OCI-LY3 (cell line): ENCODE data around the gene SPOCD1.
A peak's percentile ranks its signal among the peaks of the same experiment; 100 is the strongest.

Source experiments
- H2AFZ ChIP-seq: fragments of 200-600, 300-600 bp; shearing (Covaris generic); 2 replicates; pipeline ENCODE4 v1.6.0; 2014; ENCODE audit warnings: antibody characterized with exemption, low read depth, low read length
- H3K27ac ChIP-seq: fragments of 200-600, 300-600 bp; sonication (generic); 2 replicates; pipeline ENCODE4 v1.5.1; 2014; ENCODE audit warnings: mild to moderate bottlenecking, low read length, moderate library complexity, mixed read lengths
- H3K27me3 ChIP-seq: fragments of 200-600, 300-600 bp; sonication (generic); 2 replicates; pipeline ENCODE4 v1.6.1; 2014; ENCODE audit warnings: low read depth, low read length, mixed read lengths
- H3K36me3 ChIP-seq: fragments of 200-600, 300-600 bp; sonication (generic); replicated peaks from 2 replicates; pipeline ENCODE3; 2014; ENCODE audit warnings: low read depth, low read length, mixed read lengths
- H3K4me1 ChIP-seq: fragments of 300-600, 200-600 bp; sonication (generic); 2 replicates; pipeline ENCODE4 v1.6.1; 2014; ENCODE audit warnings: low read length, mixed read lengths
- H3K4me2 ChIP-seq: fragments of 200-600, 300-600 bp; sonication (generic); 2 replicates; pipeline ENCODE4 v1.6.1; 2014; ENCODE audit warnings: low read length, mixed read lengths
- H3K4me3 ChIP-seq: fragments of 300-600, 200-600 bp; sonication (generic); 2 replicates; pipeline ENCODE4 v1.5.1; 2014; ENCODE audit warnings: antibody characterized with exemption, mild to moderate bottlenecking, low read length, moderate library complexity
- H3K79me2 ChIP-seq: fragments of 300-600, 200-600 bp; shearing (Covaris generic); 2 replicates; pipeline ENCODE4 v1.6.1; 2014; ENCODE audit warnings: mild to moderate bottlenecking, low read length, mixed read lengths
- H3K9ac ChIP-seq: fragments of 300-600, 200-600 bp; shearing (Covaris generic); 2 replicates; pipeline ENCODE4 v1.6.0; 2014; ENCODE audit warnings: mild to moderate bottlenecking, low read length, moderate library complexity
- H3K9me3 ChIP-seq: fragments of 200-600, 300-600 bp; shearing (Covaris generic); 2 replicates; pipeline ENCODE4 v1.6.1; 2014; ENCODE audit warnings: low read length, mixed read lengths; ENCODE audit not compliant: insufficient read depth
- H4K20me1 ChIP-seq: fragments of 200-600, 300-600 bp; sonication (generic); 2 replicates; pipeline ENCODE4 v1.6.1; 2016; ENCODE audit warnings: low read length, mixed read lengths; ENCODE audit not compliant: insufficient read depth
- EZH2phosphoT487 ChIP-seq: fragments of 200-600 bp; shearing (Covaris generic); IDR thresholded peaks from 2 replicates; pipeline ENCODE4 v1.6.1; 2018; ENCODE audit warnings: antibody characterized with exemption, mixed run types, low read depth
- TF ChIP-seq, protein P1 (sequence below): fragments of 200-600, 300-600 bp; sonication (generic); IDR thresholded peaks from 2 replicates; pipeline ENCODE4 v1.5.1; 2014; ENCODE audit warnings: antibody characterized with exemption, low read length, low read depth

SPOCD1 gene

DNA sequence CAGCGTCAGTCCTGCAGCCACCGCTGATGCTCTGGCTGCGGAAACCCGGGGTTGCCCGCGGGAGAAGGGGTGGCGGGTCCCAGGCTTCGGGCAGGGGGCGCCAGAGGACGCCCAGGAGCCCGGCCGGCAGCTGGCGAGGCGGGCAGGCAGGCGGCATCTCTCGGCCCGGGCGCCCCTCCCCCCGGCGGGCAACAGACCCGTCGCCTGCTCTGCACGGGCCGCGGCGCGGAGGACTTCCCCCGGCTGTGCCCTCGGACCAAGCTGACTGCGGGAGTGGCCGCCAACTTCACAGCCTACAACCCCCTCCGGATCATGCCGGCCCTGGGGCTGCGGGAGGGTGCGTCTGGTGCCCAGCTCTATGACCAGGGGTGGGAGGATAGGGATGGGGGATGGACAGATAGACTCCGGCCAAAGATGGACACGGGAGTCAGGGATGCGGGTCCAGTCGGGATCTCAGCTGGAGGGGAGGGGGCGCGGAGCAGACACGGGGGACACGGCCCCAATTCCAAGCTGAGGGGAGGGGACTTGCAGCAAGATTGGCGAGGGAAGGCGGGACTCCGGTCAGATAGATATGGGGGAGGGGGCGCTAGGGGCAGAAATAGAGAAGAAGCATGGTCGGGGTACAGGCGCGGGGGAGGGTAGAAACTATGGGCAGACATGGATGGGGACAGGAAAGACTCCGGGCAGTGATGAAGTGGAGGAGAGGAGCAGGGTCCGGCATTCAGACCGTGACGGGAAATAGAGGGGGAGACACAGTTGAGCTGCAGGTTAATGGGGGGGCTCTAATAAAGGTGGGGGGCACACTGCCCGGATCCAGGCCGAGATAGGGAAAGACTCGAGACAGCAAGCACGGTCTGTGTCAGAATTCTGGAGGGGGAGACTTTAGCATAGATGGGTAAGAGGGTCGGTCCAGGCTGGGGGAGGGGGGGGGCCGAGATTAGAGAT, 52.8 kb downstream of the SPOCD1 start:
- Histone ChIP-seq H3K36me3 (no peaks in the 10 kb centered on the region), H2AFZ (no peak overlapping the region), H3K79me2 (no peaks in the 10 kb centered on the region), H3K4me1 (peaks cover 32% of the 10 kb centered on the region), H3K4me2 (peak overlapping the region; percentile 97), H4K20me1 (peaks cover 23% of the 10 kb centered on the region), H3K9me3 (no peaks in the 10 kb centered on the region), H3K9ac (peak overlapping the region; percentile 77), H3K27ac (no peak overlapping the region), H3K27me3 (no peaks in the 10 kb centered on the region), H3K4me3 (peak overlapping the region; percentile 96)
- TF ChIP-seq, protein P1, sequence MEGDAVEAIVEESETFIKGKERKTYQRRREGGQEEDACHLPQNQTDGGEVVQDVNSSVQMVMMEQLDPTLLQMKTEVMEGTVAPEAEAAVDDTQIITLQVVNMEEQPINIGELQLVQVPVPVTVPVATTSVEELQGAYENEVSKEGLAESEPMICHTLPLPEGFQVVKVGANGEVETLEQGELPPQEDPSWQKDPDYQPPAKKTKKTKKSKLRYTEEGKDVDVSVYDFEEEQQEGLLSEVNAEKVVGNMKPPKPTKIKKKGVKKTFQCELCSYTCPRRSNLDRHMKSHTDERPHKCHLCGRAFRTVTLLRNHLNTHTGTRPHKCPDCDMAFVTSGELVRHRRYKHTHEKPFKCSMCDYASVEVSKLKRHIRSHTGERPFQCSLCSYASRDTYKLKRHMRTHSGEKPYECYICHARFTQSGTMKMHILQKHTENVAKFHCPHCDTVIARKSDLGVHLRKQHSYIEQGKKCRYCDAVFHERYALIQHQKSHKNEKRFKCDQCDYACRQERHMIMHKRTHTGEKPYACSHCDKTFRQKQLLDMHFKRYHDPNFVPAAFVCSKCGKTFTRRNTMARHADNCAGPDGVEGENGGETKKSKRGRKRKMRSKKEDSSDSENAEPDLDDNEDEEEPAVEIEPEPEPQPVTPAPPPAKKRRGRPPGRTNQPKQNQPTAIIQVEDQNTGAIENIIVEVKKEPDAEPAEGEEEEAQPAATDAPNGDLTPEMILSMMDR: peak; percentile 53
- no peak for TF ChIP-seq EZH2phosphoT487

DNA sequence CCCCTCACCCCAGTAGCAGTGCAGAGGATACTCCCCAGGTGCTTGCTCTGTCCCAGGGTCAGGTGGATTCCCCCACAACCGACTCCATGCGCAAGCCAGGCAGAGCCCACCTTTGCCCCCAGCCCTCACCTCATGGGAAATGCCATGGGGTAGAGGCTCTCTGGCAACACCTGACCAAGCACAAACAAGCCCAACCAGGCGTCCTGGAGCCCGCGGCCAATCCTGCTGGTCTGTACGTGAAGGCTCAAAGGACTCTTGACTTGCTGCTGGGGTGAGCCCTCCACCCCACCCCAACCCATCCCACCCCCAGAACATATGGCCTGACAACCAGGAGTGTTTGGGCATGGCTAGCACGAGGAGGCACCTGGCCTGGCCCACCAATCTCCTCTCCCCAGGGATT, 53.5 kb downstream of the SPOCD1 start:
- Histone ChIP-seq H3K4me1 (peaks cover 32% of the 10 kb centered on the region), H3K36me3 (no peaks in the 10 kb centered on the region), H3K9ac (no peak overlapping the region), H3K27me3 (no peaks in the 10 kb centered on the region), H3K4me2 (peak overlapping the region; percentile 97), H3K79me2 (no peaks in the 10 kb centered on the region), H3K9me3 (no peaks in the 10 kb centered on the region), H4K20me1 (peaks cover 23% of the 10 kb centered on the region), H3K4me3 (peak overlapping the region; percentile 96), H2AFZ (no peak overlapping the region), H3K27ac (no peak overlapping the region)
- TF ChIP-seq EZH2phosphoT487: no peak
- TF ChIP-seq, protein P1: no peak

DNA sequence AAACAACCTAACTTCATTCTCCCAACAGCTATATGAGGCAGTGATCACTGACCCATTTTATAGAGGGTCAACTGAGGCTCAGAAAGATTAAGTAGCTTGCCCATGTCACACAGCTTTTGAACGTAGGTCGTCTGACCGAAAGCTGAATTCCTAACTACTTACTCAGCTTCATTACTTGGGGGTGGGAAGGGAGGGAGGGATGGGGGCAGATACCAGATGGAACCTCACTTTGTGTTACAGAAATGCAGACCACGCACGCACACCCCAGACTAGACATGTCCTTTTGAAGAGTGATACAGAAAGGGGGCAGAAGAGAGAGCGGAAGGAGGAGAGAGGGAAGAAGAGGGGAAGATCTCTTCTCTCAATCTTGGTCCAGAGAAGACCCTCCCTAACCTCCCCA, 53.9 kb downstream of the SPOCD1 start:
- H3K4me3 ChIP-seq: no peak overlapping the region
- peak overlapping the region; percentile 97; the same call in 1 of the 2 replicates for H3K4me2 ChIP-seq
- no peaks in the 10 kb centered on the region for H3K27me3 ChIP-seq
- peaks cover 23% of the 10 kb centered on the region for H4K20me1 ChIP-seq
- TF ChIP-seq, protein P1: no peak
- peaks cover 32% of the 10 kb centered on the region for H3K4me1 ChIP-seq
- H3K9ac ChIP-seq: no peak overlapping the region
- H3K27ac ChIP-seq: no peak overlapping the region
- H3K36me3 ChIP-seq: no peaks in the 10 kb centered on the region
- no peaks in the 10 kb centered on the region for H3K79me2 ChIP-seq
- H2AFZ ChIP-seq: no peak overlapping the region
- no peaks in the 10 kb centered on the region for H3K9me3 ChIP-seq
